ENCODE results near the gene CDC42BPG.

The CDC42BPG gene

DNA sequence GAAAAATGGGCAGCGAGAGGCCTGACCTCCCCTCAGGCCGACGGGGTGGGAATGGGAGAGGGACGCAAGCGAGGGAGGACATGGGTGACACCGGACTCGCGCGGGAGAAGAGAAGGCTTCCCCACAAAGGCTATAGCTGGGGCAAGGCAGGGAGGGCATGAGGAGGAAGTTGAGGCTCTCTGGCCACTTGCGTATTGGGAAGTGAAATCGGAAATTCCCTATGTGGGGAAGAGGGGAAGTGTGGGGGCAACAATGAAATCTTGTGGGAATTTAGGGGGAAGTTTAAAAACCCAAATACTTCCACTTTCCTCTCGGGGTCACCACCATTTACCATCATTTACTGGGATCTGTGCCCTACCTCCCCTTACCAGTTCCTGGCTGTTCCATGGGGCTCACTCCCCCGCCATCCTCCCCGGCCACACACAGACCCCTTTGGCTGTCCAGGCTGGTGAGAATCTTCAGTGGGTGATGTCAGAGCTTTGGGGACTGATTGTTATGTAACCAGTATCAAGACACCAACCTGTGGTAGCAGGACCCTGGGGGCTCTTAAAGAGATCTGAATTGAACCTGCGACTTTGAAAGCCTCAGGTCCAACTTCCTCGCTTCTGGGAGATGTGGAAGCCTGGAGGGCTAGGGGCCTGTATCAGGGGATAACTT is 34.9 kb upstream of the CDC42BPG start:
- DNase-seq = no peak

DNA sequence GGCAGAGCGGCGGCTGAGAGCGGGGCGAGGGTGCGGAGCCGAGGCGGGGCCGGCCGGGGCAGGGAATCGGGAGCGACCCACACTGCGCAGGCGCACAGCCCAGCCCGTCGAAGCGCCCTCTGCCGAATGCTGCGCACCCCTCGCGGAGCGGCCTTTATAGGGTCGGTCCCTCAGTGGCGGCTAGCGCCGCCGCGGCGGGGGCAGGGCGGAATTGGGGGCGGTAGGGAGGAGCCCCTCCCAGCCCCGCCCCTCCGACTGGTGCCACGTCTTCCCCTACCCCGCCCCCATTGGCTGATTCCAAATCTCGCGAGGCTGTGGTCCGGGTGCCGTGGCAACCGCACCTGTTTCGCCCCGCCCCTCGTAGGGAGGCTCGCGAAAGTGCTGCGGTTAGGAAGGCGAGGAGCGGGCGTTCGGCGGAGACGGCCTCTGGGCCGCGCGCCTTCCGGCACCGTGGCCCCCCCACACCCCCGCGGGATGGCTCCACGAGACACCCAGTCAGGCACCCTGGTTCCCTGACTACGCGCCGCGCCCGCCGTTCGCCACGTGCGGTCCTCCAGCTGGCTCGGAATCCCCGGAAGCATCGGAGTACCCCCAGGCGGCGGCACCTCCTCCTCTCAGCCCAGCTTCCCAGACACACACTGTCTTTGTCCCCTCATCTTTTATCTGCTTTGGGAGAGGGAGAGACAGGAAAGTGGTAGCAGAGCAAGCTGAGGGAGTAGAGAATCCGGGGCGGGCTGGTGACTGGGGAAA is 34.2 kb upstream of the CDC42BPG start, which contains the start of gene EHD1:
TSS of gene EHD1 (minus strand) at position 128 of the 750 bp plus-strand sequence. CDS start 157 bp downstream, outside the sequence.
- peak; percentile 100 for DNase-seq

DNA sequence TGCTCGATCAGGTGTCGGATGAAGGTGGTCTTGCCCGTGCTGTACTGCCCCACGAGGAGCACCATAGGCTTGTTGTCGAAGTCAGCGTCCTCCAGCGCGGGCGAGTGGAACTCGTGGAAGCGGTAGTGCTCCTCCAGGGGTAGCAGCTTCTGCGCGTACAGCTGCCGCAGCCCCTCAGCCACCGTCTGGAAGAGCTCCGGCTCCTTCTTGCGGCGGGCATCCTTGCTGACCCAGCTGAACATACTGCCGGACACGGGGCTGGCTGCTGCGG is 33.7 kb upstream of the CDC42BPG start:
- DNase-seq = no peak

DNA sequence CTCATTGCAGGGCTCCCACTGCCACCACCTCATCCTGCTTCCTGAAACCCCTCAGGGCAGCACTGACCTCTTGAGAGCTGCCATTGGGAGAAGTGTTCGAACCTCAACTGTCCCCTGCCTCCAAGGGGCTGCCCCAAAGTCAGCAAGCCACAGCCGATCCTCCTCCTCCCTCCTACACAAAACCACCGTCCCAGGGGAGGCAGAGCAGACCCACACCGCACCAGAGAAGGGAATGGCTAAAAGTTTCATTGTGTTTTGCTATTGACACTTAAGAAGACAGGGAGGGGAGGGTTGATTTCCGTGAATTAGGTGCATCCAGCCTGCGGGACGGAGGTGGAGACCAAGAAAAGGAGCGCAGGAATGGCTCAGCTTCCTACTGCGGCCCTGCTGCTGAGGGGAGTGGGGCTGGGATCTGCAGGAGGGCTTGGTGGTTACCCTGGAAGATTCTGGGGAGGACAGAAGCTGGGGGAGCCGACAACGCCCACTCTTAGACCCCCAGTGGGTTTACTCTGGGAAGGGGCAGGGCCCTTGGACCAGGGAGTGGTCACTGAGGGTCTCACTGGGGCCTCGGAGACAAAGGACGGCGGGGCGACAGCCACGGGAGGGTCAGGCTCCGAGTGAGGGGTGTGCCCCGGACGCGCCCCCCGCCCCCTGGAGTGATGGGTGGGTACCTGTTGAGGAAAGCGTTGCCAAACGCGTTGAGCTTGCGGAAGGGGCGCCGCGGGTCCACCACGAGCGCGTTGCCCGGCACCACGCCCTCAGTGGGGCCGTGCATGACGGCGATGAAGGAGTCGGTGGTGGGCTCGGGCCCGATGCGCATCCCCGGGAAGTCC is 33.2 kb upstream of the CDC42BPG start:
- DNase-seq = no peak

DNA sequence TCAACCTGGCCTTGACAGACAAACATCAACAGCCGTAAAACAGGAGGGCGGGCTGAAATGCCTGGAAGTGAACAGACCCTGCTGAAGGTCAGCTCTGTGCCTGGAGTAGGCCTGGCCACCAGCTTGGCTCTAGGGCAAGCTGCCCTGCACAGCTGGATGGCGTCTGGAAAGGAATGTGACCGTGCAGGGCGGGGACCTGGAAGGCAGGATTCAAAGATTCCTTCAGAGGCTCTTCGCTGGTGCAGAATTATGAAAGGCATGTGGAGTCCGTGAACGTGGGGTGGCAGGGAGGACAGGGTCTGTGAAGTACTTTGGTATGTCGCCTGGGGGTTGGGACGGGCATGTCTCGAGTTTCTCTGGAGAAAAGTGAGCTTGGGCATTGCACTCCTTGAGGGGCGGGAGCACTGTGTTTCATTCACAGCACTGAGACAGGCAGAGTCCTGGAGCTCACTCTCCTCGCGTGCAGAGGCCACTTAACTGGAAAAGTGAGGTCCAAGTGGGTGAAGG is 32.4 kb upstream of the CDC42BPG start:
- DNase-seq = no peak

- DNase-seq = no peak
Measured at GRCh38 chr11:64876229-64876750, 31.8 kb upstream of the CDC42BPG start.

GRCh38 chr11:64875369-64876228 is 31.1 kb upstream of the CDC42BPG start:
- no peak for DNase-seq

DNA sequence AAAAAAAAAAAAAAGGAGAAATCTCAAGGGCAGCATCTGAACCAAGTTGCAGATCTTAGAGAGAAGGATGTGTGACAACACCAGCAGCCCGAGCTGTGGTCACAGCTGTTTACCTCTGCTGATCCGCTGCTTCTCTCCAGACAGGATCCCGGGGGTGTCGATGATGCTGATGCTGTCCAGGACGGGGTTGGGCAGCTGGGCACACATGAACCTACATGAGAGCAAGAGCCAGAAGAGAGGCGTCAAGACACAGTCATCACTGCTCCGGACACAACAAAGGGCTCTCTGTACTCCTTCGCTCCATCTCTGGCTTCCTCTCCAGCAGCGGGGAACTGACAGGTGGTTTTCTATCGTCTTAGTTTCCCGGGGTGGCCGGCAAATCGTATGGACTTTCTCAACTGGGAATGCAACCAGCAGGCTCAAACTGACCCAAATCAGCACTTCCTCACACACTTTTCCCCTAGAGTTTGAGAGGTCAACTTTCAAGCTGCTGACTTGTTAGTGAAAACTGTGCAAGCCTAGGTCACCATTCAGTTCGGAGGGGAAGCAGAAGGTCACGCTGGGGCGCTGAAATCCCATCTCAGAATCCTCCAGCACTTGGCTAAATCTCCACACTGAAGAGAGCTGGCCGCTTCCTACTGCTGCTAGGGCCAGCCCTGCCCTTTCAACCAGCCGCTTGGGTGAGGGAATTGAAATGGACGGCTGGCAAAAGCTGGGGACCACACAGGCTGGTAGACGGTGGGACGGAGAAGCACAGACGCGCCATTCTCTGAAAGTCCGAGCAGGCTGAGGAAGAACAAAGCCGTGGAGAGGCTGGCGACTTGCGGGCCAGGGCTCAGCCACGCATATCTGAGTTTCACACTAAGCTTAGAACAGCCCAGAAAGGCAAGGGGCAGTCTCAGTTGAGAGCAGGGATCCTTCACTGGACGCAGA is 30.1 kb upstream of the CDC42BPG start:
- no peak for DNase-seq

- no peak for DNase-seq
Measured at GRCh38 chr11:64872790-64873488, 28.5 kb upstream of the CDC42BPG start.

- DNase-seq = no peak
Measured at GRCh38 chr11:64871492-64871891, 27.0 kb upstream of the CDC42BPG start.

- no peak for DNase-seq
Measured at GRCh38 chr11:64870893-64871466, 26.5 kb upstream of the CDC42BPG start.

DNA sequence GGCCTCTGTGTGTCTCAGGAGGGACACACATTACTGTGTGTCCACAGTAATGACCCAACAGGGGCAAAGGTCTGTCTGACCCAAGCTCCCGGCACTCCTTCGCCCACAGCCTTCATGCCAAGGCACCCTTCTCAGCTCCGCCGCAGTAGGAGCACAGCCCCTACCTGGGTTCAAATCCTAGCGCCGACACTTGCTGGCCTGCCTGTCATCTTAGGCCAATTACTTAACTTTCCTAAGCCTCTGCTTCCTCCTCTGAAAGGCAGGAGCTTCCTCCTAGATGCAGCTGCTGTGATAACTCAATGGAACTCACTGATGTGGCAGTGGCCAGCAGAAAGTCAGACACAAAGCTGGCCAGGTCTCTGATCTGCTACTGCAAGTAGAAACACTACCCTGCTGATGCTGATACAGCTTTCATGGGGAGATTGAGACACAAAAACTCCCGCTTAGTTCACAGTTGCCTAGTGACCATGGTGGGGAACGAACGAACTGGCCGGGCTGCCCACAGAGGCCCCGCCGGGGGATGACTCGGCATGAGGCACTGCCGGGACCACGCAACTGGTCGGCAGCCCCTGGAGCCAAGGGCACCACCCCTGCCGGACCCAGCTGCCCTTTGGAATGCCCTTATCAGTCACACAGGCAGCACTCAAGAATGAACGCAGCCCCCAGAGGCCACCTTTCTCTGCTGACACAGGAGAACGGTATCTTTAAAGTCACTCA is 25.9 kb upstream of the CDC42BPG start:
- no peak for DNase-seq

GRCh38 chr11:64869571-64870175 is 25.2 kb upstream of the CDC42BPG start:
- no peak for DNase-seq

DNA sequence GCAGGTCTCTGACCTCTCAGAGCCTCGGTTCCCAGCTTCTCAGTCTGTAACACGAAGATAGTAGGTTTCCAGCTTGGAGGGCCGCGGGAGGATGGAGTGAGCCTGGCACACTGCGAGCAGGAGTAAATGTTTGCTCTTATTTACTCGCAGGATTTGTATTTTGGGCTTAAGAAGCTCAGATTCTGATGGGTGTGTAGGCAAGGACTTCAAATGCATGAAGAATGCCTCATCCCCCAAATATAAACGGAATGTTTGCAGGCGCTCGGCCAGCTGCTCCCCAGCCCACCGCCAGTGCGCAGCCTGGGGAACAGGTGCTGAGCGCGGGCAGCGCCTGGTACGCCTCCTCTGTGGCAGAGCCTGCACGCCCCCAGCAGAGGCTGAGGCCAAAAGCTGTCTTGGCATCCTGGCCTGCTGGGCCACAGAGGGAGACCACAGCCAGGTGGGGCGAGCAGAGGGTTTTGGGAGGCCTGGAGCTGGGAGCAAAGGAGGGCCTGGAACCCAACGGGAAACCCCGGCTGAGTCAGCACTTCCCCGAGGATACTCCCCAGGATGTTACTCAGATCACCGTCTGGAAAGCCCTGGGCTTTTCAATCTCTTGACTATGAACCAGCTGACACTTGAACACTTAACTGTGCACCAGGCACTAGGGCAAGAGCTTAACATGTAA is 24.6 kb upstream of the CDC42BPG start:
- no peak for DNase-seq

DNA sequence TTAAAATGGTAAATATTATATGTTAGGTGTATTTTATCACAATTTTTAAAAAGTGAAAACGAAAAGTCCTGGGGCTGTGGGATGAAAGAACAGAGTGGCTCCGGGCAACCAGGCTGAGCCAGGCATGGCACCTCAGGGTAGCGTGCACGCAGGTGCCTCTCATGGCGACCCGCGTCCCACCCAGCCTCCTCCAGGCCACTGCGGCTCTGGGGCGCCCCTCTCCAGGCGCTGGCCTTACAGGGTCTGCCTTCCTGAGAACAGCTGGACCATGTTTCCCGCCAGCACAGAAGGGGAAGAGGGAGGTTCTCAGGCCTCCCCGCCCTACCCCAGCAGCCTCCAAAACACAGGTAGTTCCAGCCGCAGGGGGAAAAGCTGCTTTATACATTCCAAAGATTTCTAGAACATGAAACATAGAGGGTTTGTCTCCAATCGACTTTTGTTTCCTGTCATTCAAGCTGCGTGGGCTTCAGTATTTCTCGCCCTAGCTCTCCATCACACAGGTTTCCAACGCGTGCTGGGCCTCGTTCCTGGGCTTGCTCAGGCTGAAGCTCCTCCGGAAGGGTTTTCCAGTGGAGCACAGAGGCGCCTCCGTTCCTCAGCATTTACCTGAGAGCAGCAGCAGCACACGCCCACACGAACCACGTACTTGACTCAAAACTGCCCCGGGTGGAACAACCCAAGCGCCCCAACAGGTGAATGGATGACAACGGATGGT is 23.5 kb upstream of the CDC42BPG start:
- DNase-seq = no peak

- no peak for DNase-seq
Measured at GRCh38 chr11:64866173-64866491, 21.7 kb upstream of the CDC42BPG start.

DNA sequence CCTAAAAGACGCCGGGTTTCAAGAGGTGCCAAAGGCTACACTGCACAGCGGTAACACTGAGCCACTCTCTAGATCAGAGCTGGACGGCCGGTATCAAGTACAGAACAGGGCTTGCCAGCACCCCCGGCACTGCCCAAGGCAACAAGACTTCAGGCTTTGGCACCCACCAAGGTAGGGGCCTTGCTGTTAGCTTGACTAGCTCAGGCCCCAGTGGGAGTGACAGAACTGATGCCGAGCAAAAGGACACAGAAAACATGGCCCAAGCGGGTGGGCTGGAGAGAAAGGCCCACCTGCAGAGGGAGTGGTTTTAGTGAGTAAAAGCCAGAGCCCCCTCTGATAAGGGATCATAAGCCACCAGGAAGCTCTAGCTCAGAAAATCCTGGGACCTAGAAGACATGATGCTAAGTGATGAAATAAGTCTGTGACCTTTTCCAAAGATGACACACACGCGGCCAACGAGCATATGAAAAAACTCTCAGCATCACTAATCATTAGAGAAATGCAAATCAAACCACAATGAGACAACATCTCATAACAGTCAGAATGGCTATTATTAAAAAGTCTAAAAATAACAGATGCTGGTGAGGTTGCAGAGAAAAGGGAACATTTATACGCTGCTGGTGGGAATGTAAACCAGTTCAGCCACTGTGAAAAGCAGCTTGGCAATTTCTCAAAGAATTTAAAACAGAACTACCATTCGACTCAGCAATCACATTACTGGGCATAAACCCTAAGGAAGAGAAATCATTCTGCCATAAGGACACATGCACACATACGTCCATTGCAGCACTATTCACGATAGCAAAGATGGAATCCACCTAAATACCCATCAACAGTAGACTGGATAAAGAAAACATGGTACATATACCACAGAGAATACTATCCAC is 21.1 kb upstream of the CDC42BPG start:
- DNase-seq = no peak
